Fibroblast of mammary gland (primary cell): ENCODE data around the gene RFWD3.

Source experiments
- DNase-seq: peaks from one replicate; pipeline ENCODE4 v3.0.0-alpha.2; 2010; ENCODE audit warnings: low read depth
- H3K4me3 ChIP-seq: 2 replicates; pipeline ENCODE4 v1.5.1; 2011; ENCODE audit warnings: low read depth, mild to moderate bottlenecking, low read length, moderate library complexity; ENCODE audit not compliant: control insufficient read depth
- CTCF ChIP-seq: conservative IDR thresholded peaks from 2 replicates; pipeline ENCODE4 v1.5.1; 2011; ENCODE audit warnings: low read depth, low read length, inconsistent platforms; ENCODE audit not compliant: control insufficient read depth, insufficient read depth

The RFWD3 gene

GRCh38 chr16:74608944-74609343, 57.7 kb downstream of the RFWD3 start:
- H3K4me3 ChIP-seq: no peak overlapping the region

GRCh38 chr16:74608381-74608780, 58.3 kb downstream of the RFWD3 start:
- no peak for TF ChIP-seq CTCF
- H3K4me3 ChIP-seq: no peak overlapping the region
- DNase-seq: no peak

More at GRCh38 chr16:74608944-74609343, 57.7 kb downstream of the RFWD3 start:
- no peak for TF ChIP-seq CTCF
- no peak for DNase-seq

- no peak for TF ChIP-seq CTCF
- H3K4me3 ChIP-seq: no peak overlapping the region
- DNase-seq: peak; percentile 48
These were observed 58.7 kb downstream of the RFWD3 start for GRCh38 chr16:74607962-74608356.

GRCh38 chr16:74607310-74607961, 59.2 kb downstream of the RFWD3 start:
- peak overlapping the region; percentile 92 for H3K4me3 ChIP-seq
- DNase-seq: no peak
- TF ChIP-seq CTCF: no peak

- no peak for TF ChIP-seq CTCF
- peak; percentile 83 for DNase-seq
- peak within 1 kb of the TSS; percentile 92 for H3K4me3 ChIP-seq
These were observed 60.0 kb downstream of the RFWD3 start, which contains the start of gene GLG1 for GRCh38 chr16:74606521-74607309. GLG1 (minus strand) TSS chr16:74607114; CDS start chr16:74607094, 20 bp downstream.

GRCh38 chr16:74605746-74606520, 60.7 kb downstream of the RFWD3 start:
- TF ChIP-seq CTCF: no peak
- H3K4me3 ChIP-seq: peak overlapping the region; percentile 92
- no peak for DNase-seq
